ENCODE results near the gene TTLL1.
"Not testable (repeated sequence)": the region's sequence is repeated elsewhere in the genome, so short reads cannot be mapped to it uniquely, and the experiment has no call there.

The TTLL1 gene

DNA sequence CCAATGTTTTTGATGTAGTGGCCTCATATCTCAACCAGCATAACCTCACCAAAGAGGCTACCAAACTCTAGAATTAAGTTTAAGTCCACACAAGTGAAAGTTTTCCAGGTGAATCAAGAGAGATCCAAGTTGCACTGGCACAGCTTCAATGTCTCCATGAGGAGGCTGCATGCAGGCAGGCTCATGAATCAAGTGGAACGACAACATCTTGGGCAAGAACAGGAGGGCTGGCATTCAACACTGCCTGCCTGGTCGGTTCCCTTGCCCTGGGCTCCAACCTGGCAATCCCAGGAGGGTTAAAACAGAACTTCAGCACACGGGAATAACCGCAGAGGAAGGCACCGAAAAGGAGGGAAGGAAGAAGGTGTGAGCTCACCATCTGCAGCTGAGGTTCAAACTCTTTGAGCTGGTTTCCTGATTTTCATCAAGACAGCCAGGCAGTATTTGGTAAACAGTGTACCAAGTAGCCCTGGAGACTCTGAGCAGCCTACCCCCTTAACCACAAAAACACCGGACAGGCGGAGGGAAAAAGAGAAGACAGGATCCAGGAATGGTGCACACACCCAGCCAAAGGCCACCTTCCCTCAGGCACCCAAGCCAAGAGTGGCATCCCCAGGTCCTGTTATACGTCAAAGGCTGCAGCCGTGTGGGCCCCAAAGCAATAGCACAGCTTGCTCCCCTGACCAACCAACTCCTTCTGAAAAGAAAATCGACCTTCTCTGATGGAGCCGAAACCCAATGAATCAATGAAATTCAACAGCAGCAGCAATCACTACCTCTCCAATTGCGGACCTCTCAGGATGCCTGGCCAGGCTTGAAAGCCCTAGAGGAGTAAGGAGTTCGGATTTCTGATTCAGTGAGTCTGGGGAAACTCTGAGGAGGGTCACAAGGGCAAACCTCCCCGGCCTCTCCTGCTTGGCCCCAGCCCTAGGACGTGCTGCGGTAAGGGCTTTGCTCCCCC, 75.6 kb downstream of the TTLL1 start:
- DNase-seq (ENCODE audit: low read depth in 2 of 2) = no peak

GRCh38 chr22:43012390-43012789, 76.8 kb downstream of the TTLL1 start:
- DNase-seq (ENCODE audit: low read depth in 2 of 2) = no peak

GRCh38 chr22:43011079-43011478, 78.1 kb downstream of the TTLL1 start:
- DNase-seq (ENCODE audit: low read depth in 2 of 2) = no peak

GRCh38 chr22:43009444-43009843, 79.7 kb downstream of the TTLL1 start:
- DNase-seq (ENCODE audit: low read depth in 2 of 2) = no peak

GRCh38 chr22:43008921-43009320, 80.3 kb downstream of the TTLL1 start:
- no peak for DNase-seq (ENCODE audit: low read depth in 2 of 2)

GRCh38 chr22:43008509-43008908, 80.7 kb downstream of the TTLL1 start:
- no peak for DNase-seq (ENCODE audit: low read depth in 2 of 2)

- no peak for DNase-seq (ENCODE audit: low read depth in 2 of 2)
Observed at GRCh38 chr22:43007519-43008102, 81.6 kb downstream of the TTLL1 start.

- DNase-seq (ENCODE audit: low read depth in 2 of 2) = no peak
Observed at GRCh38 chr22:43006753-43007152, 82.4 kb downstream of the TTLL1 start.

DNA sequence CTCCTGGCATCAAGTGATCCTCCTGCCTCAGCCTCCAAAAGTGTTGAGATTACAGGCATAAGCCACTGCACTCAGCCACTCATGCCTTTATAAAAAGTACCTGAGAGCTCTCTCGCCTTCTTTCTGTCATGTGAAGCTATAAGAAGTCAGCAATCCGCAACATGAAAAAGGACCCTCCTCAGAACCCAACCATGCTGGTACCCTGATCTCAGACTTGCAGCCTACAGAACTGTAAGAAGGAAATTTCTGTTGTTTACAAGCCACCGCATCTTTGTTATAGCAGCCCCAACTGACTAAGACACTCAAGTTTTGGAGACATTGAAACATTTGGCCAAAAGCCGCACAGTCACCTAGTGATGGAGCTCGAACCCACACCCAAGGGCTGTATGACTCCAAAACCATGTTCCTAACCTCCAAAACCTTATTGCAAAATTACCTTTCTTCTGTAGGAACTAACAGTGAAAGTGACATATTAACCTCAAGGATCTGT, 83.1 kb downstream of the TTLL1 start:
- DNase-seq (ENCODE audit: low read depth in 2 of 2) = no peak

DNA sequence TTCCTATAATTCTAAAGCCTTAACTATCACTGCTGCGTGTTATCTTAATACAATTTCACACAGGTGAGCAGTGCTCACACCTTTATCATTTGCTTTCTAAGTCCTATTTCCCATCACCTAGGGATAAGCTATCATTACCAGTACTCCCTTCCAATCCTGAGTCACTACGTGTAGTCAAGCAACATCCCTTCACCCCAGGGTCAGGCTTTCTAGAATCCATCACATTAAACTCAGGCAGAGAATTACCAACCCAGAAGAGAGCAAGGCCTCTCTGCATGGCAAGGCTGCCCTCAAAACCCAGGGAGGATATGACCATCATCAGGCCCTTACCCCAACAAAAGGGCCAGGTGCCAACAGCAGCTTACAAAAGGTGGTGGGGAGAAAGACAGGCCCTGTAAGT, 84.1 kb downstream of the TTLL1 start:
- DNase-seq (ENCODE audit: low read depth in 2 of 2) = no peak

- DNase-seq (ENCODE audit: low read depth in 2 of 2) = no peak
Observed at GRCh38 chr22:43004362-43005035, 84.7 kb downstream of the TTLL1 start.

GRCh38 chr22:43002202-43002586, 87.0 kb downstream of the TTLL1 start:
- DNase-seq (ENCODE audit: low read depth in 2 of 2) = no peak

DNA sequence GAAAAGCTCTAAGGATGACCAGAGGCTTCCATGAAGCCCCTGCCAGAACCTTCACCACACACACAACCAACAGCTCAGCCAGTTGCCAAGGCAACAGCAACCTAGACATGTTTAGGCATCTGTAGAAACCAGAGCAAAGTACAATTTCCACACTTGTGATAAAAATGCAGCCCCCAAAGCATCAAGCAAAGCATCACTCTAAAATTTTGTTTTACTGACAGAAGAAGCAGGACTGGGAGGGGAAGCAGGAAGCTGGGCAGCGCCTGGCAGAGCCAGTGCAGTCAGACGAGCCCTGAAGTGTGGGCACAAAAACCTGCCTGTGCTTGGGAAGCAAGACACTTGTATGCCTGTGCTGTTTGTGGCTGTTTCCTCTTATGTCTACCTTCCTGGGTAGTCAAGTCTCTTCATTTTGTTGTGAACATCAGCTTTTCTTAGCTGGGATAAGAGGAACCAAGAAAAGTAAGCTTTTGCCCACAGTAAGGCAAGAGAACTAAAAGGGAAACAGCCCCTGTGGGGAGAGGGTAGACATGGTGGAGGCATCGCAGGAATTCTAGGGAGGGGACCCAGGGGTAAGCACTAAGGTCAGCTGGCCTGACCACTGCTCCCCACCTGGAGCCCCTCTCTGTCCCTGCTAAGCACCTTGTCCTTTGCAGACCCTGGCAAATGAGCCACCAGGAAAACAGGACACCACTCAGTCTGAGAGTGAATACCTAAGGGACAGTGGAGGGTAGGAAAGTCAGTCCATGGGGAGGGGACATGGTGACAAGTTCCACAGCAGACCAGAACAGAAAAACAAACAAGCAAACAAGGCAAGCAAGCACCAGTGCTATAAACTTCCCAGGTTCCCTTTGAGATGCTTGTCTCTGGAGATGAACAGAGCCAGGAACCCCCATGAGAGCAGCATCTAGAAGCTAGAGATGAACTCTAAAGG, 87.7 kb downstream of the TTLL1 start:
- DNase-seq (ENCODE audit: low read depth in 2 of 2) = no peak

GRCh38 chr22:43000441-43001175, 88.6 kb downstream of the TTLL1 start:
- no peak for DNase-seq (ENCODE audit: low read depth in 2 of 2)

- no peak for DNase-seq (ENCODE audit: low read depth in 2 of 2)
Observed at GRCh38 chr22:42997582-42998090, 91.6 kb downstream of the TTLL1 start.

- no peak for DNase-seq (ENCODE audit: low read depth in 2 of 2)
Observed at GRCh38 chr22:42996646-42997365, 92.4 kb downstream of the TTLL1 start.

- DNase-seq (ENCODE audit: low read depth in 2 of 2) = not testable (repeated sequence)
Observed at GRCh38 chr22:42995654-42996053, 93.5 kb downstream of the TTLL1 start.

GRCh38 chr22:42994917-42995562, 94.2 kb downstream of the TTLL1 start:
- DNase-seq (ENCODE audit: low read depth in 2 of 2) = no peak

- DNase-seq (ENCODE audit: low read depth in 2 of 2) = no peak
Observed at GRCh38 chr22:42994276-42994916, 94.8 kb downstream of the TTLL1 start.
